Measurements from ENCODE around the gene DMXL1.

The DMXL1 gene

DNA sequence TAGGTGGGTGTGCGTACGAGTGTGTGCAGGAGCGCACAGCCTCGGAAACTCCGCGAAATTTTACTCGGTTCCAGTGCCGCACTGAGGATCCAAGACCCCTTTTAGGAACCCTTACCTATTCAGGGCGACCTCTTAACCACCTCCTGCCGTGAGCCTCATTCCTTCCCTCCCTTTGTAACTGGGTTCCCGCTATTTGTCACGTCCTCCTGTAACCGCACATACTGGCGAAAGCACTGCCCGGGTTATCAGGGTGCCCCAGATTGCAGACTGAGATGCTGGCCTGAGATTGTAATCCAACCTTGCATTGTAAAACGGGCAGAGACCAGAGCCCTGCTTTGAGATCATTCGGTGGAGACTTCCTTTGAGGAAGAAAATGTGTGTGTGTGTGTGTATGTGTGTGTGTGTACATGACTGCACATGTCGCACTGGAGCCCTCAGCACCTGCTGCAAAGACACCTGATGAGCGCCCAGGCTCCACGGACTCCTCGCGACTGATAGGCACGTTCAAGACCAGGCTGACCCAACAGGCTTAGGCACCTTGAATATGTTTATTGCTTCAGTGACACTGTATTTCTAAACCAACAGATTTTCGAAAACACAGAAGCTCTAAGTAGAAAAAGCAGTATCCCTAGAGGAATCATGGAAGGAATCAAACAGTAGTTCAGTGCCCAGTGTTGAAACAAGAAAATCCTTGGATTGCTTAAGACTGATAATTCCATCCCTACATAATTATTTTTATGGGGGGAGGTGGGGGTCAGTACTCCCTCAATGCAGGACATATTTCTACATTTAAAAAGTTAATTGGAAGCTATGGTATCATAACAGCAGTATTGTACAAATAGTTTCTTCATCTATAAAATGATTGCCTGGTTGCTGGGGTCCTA is 198.4 kb downstream of the DMXL1 start:
- no peak for DNase-seq (ENCODE audit: low read depth in 2 of 2)

DNA sequence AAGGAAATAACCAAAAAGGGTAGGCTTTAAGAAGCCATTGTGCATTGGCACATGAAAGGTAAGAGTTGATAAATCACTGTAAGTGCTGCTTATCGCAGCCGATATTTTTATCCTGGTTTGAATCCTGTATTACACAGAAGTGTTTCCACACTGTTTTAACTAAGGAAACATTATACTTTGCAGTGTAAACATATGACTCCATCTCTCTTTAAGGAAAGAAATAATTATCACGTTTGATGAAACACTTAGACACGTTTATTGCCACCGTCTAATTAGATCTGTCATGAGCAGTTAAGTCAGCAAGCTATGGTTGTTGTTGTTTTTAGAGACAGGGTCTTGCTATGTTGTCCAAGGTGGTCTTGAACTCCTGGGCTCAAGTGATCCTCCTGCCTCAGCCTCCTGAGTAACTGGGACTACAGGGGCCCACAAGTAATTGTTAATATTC is 199.3 kb downstream of the DMXL1 start:
- no peak for DNase-seq (ENCODE audit: low read depth in 2 of 2)

DNA sequence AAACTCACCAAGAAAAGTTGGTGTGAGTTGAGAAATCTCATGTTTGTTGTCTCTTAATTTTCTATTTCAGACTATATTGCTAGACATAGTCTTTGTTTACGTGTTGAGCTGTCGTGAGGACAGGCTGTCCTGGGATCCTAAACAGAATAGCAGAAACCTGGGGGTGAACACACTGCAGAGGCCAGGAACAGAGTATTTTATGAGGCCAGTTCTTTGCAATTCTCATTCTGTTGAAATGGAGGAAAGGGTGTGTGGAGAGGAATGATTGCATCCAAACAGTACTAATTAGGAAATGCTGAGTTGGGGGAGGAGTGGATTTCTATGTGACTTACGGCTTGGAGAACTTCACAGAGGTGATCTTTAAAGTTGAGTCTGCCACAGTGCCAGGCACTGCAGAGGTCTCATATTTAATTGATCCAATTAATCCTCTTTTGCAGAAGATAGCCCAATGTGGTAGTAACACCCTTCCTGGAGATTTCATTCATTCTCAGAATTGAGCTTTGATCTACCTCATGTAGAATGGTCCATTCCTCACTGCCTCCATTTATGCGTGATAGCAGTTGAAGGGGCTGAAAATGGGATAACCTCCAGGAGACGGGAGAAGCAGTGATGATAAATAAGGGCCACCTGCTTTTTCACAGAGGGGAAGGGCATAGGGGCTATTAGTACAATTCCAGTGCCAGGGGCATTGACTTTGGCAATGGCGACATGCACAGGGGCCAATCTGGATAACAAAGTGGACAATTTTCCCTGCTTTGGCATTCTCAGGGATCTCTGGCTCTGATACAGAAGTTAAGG is 200.3 kb downstream of the DMXL1 start:
- DNase-seq (ENCODE audit: low read depth in 2 of 2): no peak

DNA sequence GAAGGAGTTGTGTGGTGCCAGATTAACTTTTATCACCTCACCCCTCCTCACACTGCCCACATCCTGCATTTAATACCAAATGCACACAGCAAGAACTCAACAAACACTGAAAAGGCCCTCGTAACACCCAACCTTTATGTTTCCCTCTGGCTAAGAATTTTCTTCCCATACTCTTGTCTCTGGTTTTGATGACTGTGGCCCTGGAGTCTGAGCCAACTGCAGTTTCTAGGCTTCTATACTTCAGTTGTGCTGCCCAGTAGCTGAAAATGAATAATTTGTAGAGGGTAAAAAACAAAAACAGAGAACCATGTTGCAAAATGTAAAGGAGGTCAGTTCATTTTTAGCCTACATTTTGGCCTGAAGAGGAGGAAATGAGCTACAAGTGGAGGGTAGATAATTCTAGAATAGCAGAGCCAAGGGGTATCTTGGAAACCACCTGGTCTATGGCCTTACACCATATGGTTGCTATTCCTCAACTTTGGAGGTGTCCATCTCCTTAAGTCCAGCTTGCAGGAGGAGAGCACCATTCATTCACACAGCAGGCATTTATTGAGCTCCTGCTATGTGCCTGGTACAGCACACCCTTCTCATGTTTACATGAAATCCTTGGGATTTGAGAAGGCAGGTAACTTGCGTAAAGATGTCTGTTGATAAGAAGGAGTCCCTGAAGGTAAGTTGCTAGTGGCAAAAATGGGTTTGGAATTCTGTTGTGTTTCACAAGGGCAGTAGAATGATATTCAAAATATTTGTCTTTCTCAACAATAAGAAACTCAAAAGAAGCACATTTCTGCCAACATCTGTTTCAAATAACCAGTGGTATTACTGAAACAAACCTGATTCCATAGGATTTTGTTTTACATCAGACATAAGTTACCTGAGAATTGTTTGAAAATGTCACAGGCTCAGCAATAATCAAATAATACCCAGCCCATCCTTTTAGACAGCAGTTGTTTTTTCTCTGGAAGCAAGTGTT is 201.2 kb downstream of the DMXL1 start:
- DNase-seq (ENCODE audit: low read depth in 2 of 2): no peak

DNA sequence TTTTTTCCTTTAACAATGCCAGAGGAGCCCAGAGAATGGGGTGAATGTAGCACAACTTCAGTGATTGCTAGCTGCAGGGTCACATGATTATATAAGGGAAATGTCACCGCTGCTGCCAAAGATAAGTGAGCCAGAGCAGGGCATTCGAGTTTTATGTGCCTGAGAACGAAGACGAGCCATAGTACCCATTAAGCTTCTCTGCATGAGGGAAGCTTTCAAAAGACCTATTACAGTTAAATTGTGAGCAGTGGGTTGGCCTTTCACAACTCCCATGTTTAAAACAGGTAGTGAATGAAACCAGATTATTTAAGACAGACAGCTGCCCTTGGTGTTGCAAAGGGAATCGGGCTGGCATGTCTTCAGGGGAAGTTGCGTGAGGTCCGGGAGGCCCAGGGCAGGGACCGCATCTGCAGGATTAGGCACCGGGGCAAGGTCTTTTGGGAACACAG is 202.5 kb downstream of the DMXL1 start:
- DNase-seq (ENCODE audit: low read depth in 2 of 2): no peak

DNA sequence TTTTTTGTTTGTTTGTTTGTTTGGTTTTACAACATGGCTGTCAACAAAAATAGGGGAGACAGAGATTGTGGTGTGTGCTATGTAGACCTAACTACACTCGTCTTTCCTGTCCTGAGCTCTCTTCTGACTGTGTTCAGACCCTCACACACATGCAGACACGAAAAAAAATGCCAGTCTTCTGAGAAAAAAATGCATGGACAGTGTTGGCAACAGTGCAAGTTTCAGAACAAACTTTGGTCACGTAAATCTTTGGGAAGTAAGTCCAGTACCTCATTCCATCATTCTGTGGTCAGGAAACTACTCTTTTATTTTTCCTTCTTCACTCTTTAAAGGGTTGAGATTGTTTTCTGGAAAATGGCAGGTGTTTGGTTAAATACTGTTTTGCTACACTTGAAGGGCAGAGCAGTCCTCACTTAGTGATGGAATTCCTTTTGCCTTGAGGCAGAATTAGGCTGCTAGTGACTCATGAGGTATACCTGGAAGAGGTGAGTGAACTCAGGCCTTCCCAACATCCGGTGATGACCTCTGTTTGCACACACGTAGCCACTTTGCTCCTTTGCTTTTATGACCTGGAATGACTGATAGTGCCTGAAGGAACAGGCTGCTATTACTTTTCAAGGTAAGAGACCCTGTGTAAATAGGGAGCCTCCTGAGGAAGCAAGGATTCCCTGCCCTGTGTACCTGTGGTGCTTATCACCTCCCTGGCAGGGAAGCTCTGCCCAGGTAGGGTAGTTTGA is 203.3 kb downstream of the DMXL1 start:
- DNase-seq (ENCODE audit: low read depth in 2 of 2): no peak

DNA sequence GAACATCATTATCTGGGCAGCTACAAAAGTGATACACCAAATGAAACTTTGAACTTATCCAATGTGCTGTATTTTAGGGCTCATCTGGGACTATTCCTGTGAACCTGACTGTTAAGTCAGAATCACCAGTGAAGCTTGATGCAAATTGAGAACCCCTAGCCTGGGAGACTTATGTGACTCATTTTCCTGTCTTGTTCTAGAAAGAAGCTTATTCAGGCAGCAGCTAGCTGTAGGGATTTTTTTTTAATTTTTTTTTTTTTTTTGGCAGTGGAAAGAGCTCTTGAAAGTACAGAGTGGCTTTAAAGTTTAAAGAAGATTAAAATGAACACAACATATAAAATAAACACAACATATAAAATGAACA is 203.9 kb downstream of the DMXL1 start:
- no peak for DNase-seq (ENCODE audit: low read depth in 2 of 2)

DNA sequence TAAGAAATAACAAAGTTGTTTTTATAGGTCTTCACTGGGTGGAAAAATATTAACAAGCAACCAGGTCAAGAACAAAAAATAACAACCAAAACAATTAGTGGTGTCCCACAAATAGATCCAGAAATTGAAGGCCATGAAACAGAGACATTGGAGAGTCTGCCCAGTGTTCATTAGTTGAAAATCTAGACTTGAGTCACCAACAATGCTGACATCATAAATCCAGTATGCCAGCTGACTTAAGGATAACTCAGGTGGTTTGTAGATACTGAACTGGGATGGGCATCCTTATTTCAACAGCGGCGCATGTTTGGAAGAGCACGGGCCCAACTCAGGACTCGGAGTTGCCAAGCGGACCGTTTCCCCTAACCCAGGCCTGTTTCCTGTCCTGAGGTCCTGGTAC is 204.3 kb downstream of the DMXL1 start:
- no peak for DNase-seq (ENCODE audit: low read depth in 2 of 2)

DNA sequence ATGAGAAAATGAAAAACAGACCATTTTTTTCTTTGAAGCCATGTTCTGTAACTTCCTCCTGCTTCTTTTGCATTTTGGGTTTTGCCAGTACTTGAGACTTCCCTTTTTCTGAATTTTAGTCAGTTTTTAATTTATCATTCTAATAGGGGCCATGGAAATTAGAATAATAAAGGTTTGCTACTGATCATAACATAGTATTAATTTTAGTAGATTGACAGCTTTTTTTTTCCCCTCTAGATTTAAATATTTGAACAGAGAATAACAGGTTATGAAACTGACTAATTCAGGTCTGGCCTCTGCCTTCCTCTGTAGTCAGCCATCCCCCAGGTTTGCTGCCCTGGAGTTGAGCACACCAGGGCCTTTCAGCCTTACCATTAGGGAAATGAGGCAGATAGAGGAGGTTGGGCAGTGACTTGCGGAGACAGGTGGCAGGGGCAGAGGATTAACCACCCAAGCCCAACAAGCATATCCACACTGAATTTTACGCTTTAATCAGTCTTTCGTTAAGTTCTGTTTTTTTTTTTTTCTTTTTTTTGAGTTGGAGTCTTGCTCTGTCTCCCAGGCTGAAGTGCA is 204.8 kb downstream of the DMXL1 start:
- no peak for DNase-seq (ENCODE audit: low read depth in 2 of 2)

DNA sequence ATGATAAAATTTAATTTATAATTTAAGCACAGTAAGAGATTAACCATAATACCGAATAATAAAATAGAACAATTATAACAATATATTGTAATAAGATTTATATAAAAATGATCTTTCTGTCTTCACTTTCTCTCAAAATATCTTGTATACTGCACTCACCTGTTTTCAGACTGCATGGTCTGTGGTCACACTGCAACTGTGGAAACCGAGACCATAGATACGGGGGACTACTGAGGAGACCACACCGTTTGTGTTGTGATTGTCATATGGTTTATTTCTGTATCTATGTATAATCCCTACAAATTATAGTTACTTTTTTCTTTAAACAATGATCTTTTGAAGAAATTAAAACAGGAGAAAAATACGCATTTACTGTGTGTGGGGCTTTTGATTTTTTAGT is 206.1 kb downstream of the DMXL1 start:
- no peak for DNase-seq (ENCODE audit: low read depth in 2 of 2)

DNA sequence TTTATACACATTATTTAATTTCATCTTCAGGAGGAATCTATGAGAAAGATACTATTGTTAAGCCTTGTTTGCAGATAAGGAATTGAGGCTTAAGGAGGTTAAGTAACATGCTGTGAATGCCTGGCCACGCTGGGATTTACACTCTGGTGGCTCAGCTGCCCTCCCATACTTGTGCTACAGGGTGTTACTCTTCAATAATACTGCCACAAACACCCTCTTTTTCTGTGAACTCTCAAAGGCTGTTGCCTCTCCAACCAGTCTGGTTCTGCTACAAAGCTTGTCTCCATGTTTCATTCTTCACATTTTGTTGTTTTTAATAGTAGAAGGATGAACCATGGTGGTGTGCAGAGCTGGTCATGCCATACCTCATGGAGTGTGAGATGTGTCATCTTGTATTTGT is 208.2 kb downstream of the DMXL1 start:
- no peak for DNase-seq (ENCODE audit: low read depth in 2 of 2)

DNA sequence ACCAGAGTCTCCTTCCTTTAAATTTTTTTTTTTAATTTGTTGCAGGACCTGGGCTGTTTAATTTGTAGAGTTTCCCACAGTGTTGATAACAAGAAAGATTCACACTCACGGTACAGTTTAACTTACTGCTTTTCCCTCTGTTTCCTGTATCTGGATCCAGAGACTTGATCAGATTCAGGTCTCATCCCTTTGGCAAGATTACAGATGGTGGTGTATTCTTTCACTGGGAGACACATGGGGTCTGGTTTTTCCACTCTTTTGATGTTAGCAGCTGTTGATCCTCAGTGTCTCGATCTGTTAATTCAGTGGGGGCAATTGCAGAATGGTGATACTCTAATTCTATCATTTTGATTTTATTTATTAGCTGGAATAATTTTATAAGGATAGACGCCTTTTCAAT is 209.5 kb downstream of the DMXL1 start:
- DNase-seq (ENCODE audit: low read depth in 2 of 2): no peak

DNA sequence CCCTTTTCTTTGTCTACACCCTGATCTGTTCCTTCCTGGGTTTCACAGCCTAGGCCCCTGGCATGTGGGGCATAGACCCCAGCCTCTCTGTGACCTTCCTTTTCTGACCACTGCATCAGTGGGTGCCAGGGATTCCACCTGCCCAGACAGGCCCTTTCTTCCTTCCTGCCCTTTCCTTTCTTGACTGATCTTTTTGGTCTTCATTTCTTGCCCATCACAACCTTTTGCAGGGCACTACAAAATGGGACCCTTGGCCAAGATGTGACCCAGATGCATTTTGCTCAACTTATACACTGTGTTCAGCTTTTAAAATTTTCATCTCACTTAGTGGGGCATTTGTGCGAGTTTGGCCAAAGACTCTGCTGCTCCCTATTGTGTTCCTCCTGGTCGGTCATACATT is 211.7 kb downstream of the DMXL1 start:
- no peak for DNase-seq (ENCODE audit: low read depth in 2 of 2)

DNA sequence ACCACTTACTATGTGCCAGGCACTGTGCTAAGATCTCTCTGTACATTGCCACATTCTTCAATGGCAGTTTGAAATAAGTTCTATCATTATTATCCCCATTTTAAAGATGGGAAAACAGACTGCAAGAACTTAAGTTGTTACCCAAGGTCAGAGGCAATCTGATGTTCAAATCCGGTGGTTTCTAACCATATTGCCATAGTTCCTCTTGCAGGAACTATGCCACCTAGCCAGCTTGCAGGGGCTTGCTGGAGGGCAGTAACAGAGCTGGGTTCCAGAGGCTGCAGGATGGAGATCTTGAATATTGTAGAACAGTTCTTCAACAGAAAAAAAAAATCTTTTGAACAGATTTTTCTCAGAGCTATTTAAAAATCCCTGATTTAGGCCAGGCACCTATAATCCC is 213.1 kb downstream of the DMXL1 start:
- DNase-seq (ENCODE audit: low read depth in 2 of 2): no peak

DNA sequence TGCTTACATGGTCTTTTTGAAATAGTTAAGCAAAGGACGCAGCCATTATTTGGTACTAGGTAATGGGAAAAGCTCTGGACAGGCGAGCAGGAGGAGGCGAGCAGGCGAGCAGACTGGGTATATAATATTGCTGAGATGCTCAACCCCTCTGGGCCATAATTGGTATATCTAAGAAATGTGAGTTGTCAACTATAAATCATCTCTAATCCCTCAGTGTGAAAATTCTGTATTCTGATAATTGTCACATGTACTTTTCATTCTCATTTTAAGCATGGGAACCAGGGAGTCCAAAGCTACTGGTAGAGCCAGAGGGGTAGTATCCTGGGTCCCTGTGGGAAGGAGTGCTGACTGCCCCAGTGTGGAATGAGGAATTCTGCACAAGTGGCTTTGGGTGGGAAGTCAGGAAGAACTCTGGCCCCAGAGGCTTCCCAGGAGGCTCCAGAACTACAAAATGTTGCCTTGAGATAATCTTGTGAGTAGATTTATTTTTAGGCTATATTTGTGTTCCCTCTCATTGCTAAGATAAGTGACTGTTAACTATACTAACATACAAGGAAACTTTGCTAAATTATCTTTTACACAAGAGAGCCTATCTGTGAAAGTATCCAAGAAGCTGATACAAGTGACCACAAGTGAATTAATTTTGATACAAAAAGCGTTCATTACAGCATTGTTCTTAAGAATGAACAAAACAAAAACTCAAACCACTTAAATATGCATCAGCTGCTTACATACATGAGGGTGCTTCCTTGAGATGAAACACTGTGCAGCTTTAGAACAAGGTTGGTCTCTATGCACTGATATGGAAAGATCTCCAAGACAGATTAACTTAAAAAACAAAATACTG is 214.4 kb downstream of the DMXL1 start:
- DNase-seq (ENCODE audit: low read depth in 2 of 2): no peak

DNA sequence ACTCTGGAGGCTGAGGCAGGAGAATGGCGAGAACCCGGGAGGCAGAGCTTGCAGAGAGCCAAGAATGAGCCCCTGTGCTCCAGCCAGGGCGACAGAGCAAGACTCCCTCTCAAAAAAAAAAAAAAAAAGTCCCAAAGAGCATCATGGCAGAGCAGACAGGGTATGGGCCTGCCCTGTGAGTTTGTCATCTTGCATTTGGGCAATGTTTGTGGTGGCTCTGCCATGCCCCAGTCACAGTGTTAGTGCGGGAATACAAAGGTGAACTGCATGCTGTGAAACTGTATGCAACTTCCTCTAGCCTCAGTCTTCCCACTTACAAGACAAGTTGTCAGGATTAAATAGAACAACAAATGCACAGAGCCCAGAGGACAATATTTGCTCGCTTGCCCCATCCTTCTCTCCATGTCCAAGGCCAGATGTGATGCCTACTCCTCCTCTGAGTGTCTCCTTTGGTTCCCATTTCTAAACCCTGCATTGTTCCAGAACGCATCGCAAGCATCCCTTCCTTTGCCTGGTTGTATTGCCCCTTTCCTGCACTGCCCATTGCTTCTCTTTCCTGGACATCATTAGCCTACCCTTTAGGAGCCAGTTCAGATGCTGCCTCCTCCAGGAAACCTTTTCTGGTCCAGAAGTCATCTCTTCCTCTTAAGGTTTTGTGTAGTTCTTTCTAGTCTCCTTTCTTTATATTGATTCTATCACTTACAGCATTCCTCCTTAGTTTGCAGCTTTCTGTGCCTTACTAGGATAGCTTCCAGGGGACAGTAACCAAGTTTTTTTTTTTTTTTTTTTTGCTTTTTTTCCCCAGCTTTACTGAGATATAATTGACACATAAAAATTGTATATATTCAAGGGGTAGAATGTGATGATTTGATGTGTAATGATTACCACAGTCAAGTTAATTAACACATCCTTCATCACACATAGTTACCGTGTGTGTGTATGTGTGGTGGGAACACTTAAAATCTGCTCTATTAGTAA is 215.9 kb downstream of the DMXL1 start:
- DNase-seq (ENCODE audit: low read depth in 2 of 2): no peak

DNA sequence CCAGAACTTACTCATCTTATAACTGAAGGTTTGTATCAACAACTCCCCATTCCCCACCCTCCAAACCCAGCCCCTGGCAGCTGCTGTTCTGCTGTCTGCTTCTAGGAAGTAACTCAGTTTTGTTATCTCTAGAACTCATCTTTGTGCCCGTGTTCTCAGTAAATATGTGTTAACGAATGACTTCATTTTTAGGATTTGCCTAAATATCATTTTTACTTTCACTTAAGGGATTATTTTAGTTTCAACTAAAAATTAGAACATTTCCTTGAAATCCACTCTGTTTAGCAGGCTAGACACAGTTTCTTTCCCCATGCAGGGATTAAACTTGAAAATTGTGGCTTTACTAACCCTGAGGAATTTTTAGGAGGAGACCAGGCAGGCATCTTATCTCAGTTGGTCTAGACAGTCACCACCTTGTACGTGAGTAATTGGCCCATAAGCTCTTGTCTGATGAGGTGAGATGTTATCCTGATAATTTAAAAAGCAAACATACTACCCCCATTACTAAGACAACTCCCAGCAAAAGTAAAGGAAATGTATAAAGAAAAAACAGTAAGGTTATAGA is 216.7 kb downstream of the DMXL1 start:
- no peak for DNase-seq (ENCODE audit: low read depth in 2 of 2)

DNA sequence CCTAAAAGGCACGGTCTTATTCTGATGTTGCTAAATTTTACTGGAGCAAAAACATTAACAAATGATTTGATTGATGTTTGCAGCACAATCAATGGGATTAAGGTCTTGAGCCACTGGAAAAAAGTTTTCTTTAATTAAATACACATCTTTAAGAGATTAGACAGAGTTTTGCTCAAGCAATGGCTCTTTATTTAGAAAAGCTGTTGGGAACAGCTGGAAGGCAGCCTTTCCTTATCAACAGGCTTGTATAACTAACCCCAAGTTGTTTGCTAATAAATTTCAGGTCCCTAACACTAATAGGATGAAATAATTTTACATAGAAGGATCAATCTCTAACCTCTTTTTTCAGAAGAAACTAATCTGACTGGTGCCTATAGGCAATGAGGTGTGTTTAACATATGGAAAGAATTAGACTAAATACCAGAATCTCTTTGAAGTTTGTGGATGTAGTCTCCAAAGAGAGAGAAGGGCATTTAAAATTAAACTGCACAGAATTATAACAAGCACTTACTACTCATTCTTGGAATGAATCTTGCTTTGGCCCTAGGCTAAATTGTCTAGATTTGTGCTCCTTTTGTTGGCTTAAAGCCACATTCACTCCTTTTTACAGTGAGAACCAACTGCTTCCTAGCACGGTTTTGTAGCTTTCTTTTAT is 217.6 kb downstream of the DMXL1 start:
- DNase-seq (ENCODE audit: low read depth in 2 of 2): no peak
